GM19043 (cell line): ENCODE measurements around the gene ABHD12.
A peak's percentile ranks its signal among the peaks of the same experiment; 100 is the strongest.
"Not testable (repeated sequence)": the region's sequence is repeated elsewhere in the genome, so short reads cannot be mapped to it uniquely, and the experiment has no call there.

Source experiments
- ATAC-seq: cut with Tn5 transposase; IDR thresholded peaks from one replicate; pipeline ENCODE4 v1.9.1; 2021; ENCODE audit warnings: low read depth; ENCODE audit not compliant: unreplicated experiment

The ABHD12 gene

DNA sequence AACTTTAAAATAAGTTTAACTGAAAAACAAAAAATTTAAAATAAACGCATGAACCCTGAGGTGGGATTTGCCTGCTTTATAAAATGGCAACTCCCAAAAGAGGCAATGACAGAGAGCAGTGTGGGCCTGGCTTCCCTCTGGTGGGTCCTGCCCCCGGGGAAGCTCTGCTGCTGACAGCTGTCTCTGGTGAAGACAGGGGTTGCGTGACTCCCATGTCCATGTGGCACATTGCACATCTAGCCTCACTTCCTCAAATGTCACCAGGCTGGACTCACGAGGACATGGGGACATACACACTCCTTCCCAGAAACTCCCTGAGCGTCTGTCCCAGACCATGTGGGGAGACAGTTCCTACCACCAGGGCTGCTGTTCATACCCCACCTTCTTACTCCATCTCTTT, 66.2 kb downstream of the ABHD12 start:
- no peak for ATAC-seq

DNA sequence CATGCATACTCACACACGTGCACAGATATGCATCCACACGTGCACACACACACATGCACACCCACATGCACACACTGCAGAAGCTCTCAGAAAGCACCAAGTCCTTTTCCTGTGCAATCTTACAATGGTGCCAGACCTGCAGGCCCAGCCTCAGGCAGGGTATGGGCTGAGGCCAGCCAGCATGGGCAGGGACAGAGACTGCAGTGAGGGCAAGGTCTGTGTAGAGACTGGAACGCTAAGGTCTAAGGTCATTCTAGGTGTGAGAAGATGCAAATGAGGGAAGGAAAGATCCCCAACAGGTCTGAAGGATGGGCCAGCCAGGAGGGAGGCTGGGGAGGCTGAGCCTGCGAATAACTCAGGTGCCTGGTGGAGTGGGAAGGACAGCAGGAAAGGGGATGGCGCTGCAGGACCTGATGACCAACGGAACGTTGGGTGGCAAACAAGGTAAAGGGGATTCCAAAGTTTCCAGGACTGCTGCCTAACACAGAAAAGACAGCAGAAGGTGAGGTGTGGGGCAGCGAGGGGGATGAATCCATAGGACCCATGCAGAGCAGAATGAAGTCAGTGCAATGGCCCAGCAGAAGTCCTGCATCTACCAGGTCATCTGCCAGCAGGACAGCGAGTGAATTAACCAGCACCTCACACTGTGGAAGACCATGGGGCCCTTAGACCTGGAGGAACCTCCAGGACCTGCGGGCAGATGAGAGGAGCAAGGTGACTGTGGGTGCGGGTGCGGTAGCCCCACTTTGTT, 67.0 kb downstream of the ABHD12 start:
- no peak for ATAC-seq

DNA sequence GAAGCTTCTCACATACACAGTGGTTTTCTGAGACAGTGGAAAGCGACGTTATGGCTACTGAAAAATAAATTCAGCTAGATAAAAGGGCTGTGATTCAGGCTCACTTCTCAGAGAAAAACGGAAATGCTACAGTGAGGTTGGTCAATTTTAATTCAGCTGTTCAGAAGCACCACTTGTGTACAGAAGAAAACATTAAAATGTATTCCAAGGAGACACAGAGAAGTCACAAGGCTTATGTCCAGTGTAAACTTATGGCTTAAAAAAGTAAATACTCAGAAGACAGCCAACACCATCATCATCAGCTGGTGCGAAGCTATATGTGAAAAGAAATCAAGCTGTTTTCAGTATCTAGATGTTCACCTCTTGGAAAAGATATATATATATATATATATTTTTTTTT, 68.6 kb downstream of the ABHD12 start:
- no peak for ATAC-seq

DNA sequence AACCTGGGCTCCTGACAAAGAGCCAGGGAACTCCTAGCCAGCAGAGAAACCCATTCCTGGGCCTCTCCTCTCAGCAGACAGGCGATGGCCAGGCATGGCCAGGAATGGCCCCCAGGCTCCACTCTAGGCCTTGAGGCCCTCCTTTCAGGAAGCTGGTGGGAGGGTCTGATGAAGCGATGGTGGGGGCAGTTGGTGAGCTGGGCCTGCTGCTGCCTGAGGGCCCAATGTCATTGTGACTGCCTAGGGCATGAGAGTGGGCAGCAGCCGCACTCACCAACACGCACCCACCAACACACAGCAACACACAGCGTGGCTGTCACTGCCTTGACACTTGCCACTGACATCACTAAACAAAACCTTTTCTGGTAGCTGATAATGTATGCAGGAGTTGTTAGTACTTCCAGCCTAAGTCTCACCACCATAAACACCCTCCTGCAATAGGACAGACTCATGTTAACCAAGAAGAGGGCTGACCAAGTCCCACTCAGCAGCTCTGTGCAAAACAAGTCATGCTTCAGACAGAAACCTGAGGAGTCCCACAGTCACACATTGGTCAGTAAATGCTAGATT, 69.3 kb downstream of the ABHD12 start:
- ATAC-seq = no peak

DNA sequence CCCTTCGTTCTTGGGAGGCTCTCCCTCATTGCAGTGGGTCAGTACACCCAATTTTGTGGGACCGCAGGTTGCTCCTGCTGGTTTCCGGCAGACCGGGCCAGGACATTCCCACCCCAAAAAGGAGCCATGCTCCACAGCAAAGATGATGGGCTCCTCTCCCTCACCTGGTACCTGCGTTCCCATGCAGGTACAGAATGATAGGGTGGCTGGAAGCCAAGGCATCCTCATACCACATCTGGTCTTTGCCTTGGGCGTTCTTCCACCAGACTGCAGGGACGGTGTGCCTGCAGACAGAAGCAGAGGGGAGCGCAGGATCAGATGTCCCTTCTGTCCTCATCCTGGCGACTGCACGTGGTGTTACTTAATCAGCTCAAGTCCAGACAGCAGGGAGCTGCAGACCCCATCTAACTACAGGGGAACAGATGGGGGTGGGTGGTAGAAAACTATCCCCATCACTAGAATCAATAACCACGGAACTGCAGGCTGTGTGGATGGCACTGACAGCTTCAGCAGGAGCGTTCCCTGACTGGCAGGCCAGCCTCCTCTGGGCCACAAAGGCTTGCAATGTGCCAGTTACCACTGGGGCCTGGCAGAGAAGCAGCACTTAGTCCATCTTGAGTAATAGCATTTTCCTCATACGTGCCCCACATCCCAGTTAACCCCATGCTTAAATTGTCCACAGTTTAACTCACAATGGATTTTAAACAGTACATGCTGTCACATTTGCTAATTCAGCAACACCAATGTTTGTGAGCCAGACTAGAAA, 70.4 kb downstream of the ABHD12 start:
- ATAC-seq = no peak

DNA sequence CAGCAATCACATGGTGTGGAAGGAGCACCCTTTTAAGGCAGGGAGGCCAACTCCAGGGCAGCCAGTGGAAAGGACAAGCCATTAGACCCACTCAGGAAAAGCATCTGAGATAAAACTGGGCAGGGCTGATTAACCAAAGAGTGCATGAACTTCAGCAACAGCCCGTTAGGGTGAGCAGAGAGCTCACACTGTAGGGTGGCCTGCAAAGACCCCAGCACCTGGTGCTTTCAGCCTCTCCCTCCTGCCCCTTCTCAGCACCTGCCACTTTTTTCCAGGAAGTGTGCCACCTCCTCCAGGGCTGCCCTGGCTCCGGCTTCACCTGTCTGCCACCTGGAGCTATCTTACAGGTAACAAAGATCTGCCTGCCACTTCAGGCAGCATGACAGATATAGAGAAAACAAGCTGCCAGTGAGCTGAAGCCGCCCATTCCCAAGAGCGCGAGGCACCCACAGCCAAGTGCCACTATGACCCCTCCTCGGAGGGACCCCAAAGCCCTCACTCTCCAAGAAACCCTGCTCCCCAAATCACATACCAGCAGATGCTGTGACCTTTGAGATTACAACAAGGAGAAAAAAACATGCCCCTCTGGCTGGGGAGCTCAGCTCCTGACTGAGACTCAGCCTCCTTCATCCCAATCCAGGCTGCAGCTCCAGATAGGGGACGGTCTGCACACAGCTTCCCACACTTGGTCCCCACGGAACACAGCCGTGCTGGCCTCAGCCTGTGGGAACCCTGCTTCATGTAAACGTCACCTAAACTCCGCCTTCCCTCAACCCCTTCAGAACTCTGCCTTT, 71.2 kb downstream of the ABHD12 start:
- ATAC-seq = no peak

DNA sequence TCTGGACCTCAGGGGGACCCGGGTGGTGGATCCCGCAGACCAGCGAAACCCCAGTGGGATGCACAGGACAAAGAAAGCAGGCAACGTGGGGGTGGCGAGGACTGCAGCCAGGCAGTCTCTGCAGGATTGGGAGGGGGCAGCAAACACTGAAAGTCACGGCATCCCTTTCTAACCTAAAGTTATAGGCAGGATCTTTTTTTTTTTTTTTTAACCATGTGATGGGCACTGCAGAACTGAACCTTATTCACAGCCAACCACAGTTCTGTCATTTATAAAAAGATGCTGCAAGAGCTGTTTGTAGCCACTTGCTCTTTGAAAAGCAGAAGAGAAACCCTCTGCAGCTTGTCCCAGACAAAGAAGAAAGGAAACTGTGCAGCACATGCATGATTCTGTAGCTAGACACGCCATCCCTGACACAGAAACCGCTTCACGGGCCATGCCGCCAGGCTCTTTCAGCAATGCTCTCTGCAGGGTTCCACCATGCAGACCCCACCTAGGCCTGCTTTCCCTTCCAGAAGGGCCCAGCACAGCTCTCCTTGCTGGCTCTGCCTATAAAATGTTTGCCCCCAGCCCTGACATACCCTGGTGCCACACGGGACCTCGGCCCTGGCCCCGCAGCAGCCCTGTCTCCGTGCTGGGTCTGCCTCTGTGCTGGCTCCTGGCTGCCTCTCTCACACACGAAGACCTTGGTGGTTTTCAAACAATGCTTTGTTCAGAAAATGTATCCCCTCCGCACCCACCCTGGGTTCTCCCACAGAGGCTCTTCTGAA, 72.0 kb downstream of the ABHD12 start:
- ATAC-seq = peak; percentile 86

DNA sequence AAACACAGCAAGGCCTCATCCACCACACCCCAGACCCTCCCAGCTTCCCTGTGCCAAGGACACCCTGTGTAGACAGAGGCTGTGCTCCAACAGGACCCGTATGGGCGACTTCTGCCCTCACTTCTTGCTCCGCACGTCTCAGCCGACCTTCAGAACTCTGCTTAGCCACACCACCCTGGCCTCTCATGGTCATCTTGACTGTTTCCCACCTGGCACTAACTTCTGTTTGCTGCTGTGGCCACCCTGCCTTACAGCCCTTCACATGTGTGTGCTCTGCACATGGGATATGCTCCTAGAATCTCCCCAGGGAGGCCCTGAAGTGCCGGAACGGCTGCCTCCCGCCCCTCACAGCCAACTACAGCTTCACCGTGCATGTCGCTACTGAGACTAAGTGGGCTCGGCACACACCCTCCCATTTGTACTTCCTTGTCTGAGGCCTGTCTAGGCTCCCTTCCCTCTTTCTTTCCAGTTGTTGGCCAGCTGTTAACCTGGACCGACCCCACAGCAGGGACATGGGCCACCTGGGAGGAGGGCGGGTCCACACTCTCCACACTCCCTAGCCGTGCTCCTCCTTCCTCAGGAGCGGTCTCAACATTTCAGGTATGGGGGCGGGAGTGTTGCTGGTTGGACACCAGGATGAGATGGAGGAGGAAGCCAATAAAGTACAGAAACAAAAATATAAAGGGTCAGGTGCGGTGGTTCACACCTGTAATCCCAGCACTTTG, 73.1 kb downstream of the ABHD12 start:
- no peak for ATAC-seq

DNA sequence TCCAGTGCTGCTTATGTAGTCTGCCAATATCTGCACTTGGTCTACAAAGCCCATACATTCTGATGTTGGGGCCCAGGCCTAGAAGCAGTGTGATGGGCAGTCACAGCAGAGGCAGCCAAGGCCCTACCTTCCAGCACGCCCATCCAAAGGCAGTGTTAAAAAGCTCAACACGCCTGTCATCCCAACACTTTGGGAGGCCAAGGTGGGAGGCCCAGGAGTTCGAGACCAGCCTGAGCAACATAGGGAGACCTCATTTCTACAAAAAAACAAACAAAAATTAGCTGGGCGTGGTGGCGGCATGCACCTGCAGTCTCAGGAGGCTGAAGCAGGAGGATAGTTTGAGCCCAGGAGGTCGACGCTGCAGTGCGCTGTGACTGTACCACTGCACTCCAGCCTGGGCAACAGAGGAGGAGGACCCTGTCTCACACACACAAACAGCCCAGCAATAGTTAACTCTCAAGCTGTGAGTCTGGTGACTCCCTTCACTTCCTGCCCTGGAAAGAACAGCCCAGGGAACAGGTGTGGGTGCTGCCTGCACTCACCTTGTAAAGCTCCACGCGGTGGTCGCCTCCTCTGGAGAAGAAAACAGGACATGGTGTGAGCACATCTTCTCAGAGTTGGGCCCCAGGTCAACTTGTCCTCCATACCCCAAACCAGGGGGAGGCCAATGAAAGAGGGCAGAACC, 74.0 kb downstream of the ABHD12 start:
- ATAC-seq = no peak

DNA sequence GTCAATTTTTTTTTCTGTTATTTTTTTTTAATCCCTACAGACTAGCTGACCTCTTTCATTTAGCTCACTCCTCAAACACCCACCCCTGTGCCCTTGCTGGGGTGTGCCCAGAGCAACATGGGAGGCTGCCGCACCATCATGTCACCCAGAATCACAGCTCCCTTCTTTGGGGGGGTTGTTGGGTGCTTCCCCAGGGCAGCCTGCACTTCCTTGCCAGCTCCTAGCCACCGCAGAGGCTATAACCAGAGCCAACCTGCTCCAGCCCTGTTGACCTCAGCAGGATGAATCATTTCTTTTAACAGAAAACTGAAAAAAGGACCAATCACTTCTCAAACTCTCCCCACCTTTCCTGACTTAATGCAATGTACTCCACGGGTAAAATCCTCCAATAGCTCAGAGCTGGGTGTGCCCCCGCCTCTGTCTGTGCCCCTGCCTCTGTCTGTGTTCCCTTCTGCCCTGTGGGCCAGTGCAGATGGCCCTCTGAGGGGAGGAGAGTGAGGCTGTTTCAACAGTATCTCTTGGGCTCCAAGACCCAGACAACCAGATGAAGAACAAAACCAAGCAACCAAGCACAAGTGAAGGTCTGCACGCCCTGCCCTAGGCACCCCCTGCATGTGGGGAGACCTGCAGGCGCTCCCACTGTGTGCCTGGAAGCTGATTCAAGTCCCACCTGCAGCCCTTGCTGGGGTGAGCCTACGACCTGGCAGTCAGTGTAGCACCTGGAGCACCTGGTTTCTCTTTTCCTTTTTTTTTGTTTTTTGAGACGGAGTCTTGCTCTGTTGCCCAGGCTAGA, 75.0 kb downstream of the ABHD12 start:
- ATAC-seq = no peak

DNA sequence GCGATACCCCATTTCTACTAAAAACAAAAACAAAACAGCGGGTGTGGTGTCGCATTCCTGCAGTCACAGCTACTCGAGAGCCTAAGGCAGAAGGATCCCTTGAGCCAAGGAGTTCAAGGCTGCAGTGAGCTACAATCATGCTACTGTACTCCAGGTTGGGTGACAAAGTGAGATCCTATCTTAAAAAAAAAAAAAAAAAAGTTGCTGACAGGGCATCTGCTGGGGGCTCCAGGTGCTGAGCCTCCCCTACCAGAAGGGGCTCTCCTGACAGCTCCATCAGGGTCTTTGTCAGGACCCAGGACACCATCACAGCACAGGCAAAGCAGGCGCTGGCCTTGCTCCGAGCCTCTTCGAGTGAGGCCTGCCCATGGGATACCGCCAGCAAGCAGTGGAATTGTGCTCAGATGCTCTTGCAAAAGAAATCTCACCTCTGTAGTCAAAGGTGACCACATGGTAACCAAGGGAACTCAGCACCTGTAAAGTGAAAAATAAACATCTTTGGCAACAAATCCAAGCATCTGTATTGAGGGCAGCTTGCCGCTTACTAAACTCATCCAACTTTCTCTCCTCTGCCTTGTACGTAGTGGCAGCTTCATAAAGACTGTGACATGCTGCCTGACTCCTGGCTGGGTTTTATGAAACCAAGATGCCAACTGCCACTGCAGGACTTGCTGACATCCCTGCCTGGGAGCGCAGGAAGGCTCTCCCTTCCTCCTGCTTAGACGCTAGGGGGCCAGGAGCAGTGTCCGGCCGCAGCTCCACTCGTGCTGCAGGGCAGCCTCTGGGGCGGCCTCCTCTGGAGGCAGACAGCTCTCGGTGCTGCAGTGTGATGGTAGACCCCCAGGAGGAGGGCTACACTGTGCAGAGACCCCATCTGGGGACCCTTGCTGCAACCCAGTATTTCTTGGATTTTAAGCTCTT, 75.9 kb downstream of the ABHD12 start:
- ATAC-seq = no peak

DNA sequence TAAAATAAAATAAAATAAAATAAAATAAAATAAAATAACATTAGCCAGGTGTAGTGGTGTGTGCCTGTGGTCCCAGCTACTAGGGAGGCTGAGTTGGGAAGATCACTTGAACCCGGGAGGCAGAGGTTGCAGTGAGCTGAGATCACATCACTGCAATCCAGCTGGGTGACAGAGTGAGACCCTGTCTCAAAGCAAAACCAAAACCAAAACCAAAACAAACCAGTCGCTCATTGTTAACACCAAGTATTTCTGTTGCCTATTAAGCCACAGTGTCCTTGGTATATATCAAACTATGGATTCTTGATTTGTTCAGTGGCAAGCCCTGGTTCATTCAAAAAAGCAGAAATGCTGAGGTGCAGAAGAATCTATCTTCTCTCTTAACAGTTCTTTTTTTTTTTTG, 77.0 kb downstream of the ABHD12 start:
- no peak for ATAC-seq

DNA sequence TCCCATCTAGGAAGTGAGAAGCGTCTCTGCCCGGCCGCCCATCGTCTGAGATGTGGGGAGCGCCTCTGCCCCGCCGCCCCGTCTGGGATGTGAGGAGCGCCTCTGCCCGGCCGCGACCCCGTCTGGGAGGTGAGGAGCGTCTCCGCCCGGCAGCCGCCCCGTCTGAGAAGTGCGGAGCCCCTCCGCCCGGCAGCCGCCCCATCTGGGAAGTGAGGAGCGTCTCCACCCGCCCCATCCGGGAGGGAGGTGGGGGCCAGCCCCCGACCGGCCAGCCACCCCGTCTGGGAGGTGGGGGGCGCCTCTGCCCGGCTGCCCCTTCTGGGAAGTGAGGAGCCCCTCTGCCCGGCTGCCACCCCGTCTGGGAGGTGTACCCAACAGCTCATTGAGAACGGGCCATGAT, 77.9 kb downstream of the ABHD12 start:
- ATAC-seq = not testable (repeated sequence)

DNA sequence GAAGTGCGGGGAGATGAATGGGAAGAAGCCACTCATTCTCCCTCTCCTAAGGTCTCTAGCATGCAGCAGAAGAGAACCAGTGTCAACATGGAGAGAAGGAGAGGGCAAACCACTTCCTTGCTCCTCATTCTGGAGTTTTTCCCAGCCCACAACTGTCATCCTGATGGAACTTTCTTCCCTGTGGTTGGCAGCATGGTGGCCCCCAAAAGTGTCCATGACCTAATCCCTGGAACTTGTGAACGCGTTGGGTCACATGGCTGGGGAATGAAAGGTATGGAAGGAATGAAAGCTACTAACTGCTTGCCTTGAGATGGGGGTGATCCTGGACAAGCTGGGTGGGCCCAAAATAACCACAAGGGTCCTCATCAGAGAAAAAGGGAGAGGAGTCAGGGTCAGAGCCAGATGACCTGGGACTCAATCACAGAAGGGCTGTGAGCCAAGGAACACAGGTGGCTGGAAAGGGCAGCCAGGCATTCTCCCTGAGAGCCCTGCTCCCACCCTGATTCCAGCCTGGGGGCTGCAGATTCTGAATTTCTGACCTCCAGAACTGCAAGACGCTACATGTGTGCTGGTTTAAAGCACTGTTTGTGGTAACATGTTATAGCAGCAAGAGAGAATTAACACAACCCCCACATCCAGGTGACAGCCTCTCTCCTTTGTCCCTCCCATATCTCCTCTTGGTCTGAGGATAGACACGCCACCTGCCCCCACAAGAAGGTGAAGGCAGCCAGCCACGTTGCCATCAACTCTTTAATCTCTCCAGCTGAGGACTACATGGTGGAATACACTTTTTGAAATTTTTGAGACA, 79.5 kb downstream of the ABHD12 start:
- no peak for ATAC-seq

DNA sequence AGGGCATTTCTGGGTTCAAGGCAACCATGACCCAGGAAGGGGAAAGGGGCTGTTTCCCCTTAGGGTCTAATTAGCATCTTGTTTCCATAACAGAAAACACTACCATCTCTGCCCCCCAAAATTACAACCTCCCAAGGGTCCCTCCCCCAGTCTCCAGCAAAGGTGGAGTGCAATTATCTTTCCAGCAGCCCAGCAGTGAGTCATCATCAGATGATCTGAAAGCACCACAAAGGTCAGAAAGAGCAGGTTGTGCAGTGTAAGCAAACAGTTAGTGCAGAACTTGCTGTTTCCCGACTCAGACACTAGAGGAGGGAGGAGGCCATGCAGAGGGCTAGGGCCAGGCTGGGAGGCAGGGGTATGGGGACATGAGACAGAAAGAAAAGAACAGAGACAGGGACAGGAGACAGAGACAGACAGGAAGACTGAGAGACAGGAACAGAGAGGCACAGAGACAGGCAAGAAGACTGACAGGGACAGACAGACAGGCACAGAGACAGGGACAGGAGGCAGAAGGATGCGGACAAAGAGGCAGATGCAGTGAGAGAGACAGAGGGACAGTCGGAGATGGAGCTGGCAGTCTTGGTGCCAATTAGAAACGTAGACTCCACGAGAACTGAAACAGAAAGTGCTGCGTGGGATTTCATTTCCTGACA, 80.2 kb downstream of the ABHD12 start:
- peak; percentile 94 for ATAC-seq
